Measurements from ENCODE around the gene KXD1.
A peak's percentile ranks its signal among the peaks of the same experiment; 100 is the strongest.

KXD1 gene

DNA sequence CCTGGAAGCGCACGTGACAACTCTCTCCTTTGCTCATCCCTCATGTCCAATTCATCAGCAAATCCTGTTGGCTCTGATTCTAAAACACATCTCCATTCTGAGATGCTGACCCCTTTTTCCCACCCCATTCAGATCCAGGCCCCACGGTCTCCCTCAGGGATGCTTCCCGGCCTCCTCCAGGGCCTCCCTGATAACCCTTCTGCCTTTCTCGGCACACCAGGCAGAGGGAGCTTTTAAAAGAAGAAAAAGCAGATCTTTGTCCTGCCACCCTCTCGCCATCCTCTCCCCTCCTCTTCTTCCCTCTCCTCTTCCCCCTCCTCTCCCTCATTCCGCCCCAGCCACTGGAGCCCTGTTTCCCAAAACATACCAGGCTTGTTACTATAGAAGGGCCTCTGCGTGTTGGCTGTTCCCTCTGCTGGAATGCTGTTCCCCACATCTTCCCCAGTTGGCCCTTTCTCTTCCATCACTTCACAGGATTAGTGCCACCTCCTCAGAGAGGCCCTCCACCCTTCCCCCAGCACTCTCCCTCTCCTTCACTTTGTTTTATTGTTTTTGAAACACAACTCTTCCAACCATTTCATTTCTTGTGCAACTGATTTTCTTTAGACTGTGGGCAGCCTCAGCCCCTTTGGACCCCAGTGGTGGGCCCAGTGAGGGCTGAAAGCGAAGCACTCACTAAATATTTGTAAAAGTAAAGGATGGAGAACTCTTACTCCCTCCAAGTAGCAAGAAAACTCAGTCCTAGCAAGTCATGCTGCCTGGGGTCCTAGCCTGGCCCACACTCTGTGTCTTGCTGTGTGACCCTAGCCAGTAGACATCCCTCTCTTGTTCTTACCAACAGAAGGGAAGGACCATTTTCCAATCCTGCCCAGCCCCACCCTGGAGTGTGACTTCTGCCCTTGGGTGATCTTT, 51.4 kb downstream of the KXD1 start:
- H3K36me3 ChIP-seq (ENCODE audit: insufficient read depth, low read length): no peaks in the 10 kb centered on the region
- H3K4me1 ChIP-seq (ENCODE audit: control insufficient read depth, insufficient read depth, low read length, unreplicated experiment): no peaks in the 10 kb centered on the region
- no peaks in the 10 kb centered on the region for H3K79me2 ChIP-seq (ENCODE audit: control insufficient read depth, insufficient read depth, low read length, unreplicated experiment)
- H2AFZ ChIP-seq (ENCODE audit: low read length, unreplicated experiment): no peak overlapping the region
- H3K27ac ChIP-seq (ENCODE audit: low read depth, low read length): no peak overlapping the region
- peaks cover 71% of the 10 kb centered on the region for H3K27me3 ChIP-seq (ENCODE audit: insufficient read depth, low read length)
- no peak overlapping the region for H3K4me3 ChIP-seq (ENCODE audit: low read depth, low read length)

DNA sequence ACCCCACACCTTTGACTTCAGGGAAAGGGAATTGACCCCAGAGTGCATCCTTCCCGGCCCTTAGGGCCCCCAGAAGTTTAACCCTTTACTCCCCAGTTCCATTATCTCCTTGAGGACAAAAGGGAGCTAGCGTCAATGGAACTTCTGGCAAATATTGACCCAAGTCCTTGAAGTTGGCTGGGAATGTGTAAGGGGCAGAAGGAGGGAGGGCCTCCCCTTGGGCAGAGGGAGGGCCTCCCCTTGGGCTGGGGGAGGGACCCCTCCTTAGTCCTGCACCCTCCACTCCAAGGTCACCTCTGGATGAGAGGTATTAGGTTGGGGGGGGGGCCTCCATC, 52.0 kb downstream of the KXD1 start:
- H3K27me3 ChIP-seq (ENCODE audit: insufficient read depth, low read length): peaks cover 71% of the 10 kb centered on the region
- no peaks in the 10 kb centered on the region for H3K79me2 ChIP-seq (ENCODE audit: control insufficient read depth, insufficient read depth, low read length, unreplicated experiment)
- no peaks in the 10 kb centered on the region for H3K36me3 ChIP-seq (ENCODE audit: insufficient read depth, low read length)
- no peak overlapping the region for H3K4me3 ChIP-seq (ENCODE audit: low read depth, low read length)
- H2AFZ ChIP-seq (ENCODE audit: low read length, unreplicated experiment): no peak overlapping the region
- no peaks in the 10 kb centered on the region for H3K4me1 ChIP-seq (ENCODE audit: control insufficient read depth, insufficient read depth, low read length, unreplicated experiment)
- H3K27ac ChIP-seq (ENCODE audit: low read depth, low read length): no peak overlapping the region

DNA sequence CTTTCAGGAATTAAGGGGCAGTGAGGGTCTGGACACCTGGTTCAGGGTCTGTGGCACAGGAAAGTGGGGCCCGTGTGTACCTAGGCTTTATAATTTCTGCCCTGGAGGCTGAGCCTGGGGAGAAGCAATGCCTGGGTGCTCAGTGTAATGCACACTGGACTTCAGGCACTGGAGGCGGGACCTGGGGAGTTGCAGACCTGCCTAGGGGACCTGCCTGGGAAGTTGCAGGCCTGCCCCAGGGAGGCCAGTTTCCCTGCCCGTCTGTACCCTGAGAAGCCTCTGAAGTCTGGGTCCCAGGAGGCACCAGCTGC, 52.5 kb downstream of the KXD1 start:
- no peak overlapping the region for H3K4me3 ChIP-seq (ENCODE audit: low read depth, low read length)
- no peak overlapping the region for H3K27ac ChIP-seq (ENCODE audit: low read depth, low read length)
- H3K36me3 ChIP-seq (ENCODE audit: insufficient read depth, low read length): no peaks in the 10 kb centered on the region
- peaks cover 71% of the 10 kb centered on the region for H3K27me3 ChIP-seq (ENCODE audit: insufficient read depth, low read length)
- no peaks in the 10 kb centered on the region for H3K4me1 ChIP-seq (ENCODE audit: control insufficient read depth, insufficient read depth, low read length, unreplicated experiment)
- no peaks in the 10 kb centered on the region for H3K79me2 ChIP-seq (ENCODE audit: control insufficient read depth, insufficient read depth, low read length, unreplicated experiment)
- H2AFZ ChIP-seq (ENCODE audit: low read length, unreplicated experiment): no peak overlapping the region

DNA sequence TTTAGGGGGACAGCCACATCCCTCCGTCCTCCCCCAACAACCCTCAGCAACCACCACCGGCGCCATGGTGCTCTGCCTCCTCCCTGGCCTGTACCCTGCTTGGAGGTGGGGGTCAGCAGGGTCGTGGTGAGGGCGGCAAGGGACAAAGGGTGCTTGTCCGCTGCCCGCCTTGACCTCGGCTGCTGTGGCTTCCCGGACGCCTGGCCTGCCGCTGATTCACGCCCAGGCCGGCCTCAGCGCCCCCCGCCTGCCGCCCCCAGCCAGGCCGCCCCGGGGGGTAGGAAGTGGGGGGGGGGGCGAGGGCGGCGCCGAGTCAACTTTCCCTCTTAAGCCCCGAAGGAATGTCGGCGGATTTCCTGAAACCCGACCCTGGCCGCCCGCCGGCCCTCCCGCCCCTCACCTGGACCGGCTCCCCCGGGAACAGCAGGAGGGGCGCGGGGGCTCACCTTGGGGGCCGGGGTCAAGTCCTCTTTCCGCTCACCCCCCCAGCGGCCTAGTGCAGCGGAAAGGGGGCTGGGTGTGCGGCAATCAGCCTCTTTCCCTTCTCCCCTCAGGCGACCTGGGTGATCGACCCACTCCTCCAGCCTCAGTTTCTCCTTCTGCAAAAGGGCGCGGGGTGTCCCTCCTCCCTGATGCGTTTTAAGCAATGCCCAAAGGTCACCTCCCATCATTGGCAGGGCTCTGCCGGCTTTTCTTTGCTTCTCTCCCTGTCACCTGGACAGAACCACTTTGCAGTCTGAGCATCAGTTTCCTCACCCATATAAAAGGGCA, 53.1 kb downstream of the KXD1 start:
- Histone ChIP-seq H3K4me3 (ENCODE audit: low read depth, low read length) (no peak overlapping the region), H3K27ac (ENCODE audit: low read depth, low read length) (no peak overlapping the region), H3K4me1 (ENCODE audit: control insufficient read depth, insufficient read depth, low read length, unreplicated experiment) (no peaks in the 10 kb centered on the region), H3K27me3 (ENCODE audit: insufficient read depth, low read length) (peaks cover 66% of the 10 kb centered on the region), H2AFZ (ENCODE audit: low read length, unreplicated experiment) (no peak overlapping the region), H3K79me2 (ENCODE audit: control insufficient read depth, insufficient read depth, low read length, unreplicated experiment) (no peaks in the 10 kb centered on the region), H3K36me3 (ENCODE audit: insufficient read depth, low read length) (no peaks in the 10 kb centered on the region)

DNA sequence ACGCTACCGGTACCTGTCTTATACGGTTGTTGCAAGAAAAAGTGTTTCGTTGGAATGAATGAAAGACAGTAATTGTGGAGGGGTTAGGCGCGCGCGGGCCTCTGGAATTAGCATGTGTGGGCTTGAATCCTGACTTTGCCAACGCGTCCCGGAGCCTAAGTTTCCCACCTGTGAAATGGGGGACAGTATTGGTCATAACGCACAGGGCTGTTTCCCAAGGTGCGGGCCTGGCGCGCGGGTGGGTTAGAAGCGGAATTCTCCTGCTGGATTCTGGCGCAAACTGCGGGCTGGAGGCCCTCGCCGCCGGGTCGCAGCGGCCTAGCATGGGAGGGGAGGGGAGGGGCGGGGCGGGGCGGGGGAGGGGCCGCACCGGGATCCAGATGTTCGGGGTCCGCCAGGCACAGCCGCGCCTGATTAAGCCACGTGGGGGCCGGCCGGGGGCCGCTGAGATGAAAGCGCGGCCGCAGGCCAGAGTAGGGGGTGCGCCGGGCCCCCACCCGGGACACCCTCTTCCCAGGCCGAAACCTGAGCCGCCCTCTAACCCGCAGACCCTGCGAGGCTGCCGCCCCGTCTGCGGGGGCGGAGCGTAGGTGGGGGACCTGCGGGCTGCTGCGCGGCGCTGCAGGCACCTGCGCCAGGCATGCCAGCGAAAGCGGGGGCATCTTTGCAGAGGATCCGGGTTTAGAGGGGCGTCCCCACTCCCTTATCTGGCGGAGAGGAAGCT, 53.8 kb downstream of the KXD1 start:
- no peaks in the 10 kb centered on the region for H3K36me3 ChIP-seq (ENCODE audit: insufficient read depth, low read length)
- H2AFZ ChIP-seq (ENCODE audit: low read length, unreplicated experiment): no peak overlapping the region
- H3K79me2 ChIP-seq (ENCODE audit: control insufficient read depth, insufficient read depth, low read length, unreplicated experiment): no peaks in the 10 kb centered on the region
- no peak overlapping the region for H3K27ac ChIP-seq (ENCODE audit: low read depth, low read length)
- H3K4me3 ChIP-seq (ENCODE audit: low read depth, low read length): no peak overlapping the region
- peaks cover 62% of the 10 kb centered on the region for H3K27me3 ChIP-seq (ENCODE audit: insufficient read depth, low read length)
- H3K4me1 ChIP-seq (ENCODE audit: control insufficient read depth, insufficient read depth, low read length, unreplicated experiment): no peaks in the 10 kb centered on the region

DNA sequence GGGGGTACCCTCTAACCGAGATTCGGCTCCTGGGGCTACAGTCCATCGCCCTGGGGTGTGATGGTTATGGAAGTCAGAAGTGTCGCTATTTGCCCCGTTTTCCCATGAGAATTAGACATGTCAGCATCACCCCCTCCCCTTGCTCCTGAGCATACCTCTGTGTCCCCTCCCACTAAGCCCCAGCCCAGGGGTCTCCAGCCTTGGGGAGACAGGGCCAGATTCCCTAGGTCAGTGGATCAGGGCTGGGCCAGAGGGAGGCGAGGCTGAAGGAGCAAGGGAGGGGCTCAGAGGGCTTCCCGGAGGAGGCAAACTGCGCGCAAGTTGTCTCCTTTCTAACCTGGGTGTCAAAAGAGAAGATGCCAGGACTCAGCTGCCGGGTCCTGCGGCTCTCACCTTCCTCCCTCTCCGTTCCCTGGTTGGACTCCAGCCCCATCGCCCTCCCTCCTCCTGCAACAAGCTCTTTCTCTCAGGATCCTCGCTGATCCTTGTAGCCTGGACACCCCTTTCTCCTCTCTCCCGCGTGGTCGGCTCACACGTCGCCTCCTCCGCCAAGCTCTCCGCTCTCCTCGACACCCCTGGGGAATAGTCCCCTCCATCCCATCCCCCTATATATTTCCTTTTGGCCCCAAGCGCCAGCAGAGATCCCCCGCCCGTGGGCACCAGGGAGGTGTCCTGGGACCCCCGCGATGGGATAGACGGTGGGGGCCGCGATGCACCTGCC, 54.5 kb downstream of the KXD1 start:
- peak overlapping the region; percentile 76 for H3K4me3 ChIP-seq (ENCODE audit: low read depth, low read length)
- H3K4me1 ChIP-seq (ENCODE audit: control insufficient read depth, insufficient read depth, low read length, unreplicated experiment): no peaks in the 10 kb centered on the region
- no peak overlapping the region for H3K27ac ChIP-seq (ENCODE audit: low read depth, low read length)
- no peak overlapping the region for H2AFZ ChIP-seq (ENCODE audit: low read length, unreplicated experiment)
- H3K27me3 ChIP-seq (ENCODE audit: insufficient read depth, low read length): peaks cover 61% of the 10 kb centered on the region
- no peaks in the 10 kb centered on the region for H3K79me2 ChIP-seq (ENCODE audit: control insufficient read depth, insufficient read depth, low read length, unreplicated experiment)
- H3K36me3 ChIP-seq (ENCODE audit: insufficient read depth, low read length): no peaks in the 10 kb centered on the region

DNA sequence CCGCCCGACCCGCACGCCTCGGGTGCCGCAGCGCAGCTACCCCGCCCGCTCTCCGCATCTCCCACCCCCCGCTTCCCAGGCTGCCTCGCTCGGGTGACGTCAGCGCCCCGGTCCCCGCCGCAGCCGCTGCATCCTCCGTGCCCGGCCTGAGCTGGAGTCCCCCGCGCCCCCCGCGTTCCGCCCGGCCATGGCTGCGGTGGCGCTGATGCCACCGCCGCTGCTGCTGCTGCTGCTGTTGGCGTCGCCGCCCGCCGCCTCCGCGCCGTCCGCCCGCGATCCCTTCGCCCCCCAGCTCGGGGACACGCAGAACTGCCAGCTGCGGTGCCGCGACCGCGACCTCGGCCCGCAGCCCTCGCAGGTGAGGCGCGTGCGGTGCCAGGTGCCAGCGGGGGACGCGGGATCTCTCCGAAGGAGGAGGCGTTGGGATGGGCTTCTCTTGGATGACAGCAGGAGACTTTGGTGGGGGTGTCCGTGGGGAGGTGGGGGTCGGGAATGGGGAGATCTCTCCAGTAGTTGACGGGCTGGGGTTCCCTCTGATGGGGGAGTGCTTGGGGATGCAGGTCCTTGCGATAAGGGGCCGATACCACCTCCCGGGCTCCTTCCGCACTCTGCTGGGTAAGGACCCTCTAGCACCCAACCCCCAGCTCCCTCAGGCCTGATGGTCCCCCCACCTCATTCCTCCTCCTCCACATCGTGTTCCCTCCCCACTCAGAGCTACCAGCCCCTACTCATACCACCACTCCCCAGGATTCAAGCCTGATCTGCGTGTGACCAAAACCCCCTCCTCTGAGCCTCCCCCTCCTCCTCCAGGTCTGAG, 55.3 kb downstream of the KXD1 start, which contains the start of gene TMEM59L:
TMEM59L (plus strand) TSS at position 99 of the 817 bp plus-strand sequence; CDS start at position 188, 89 bp downstream.
- H3K36me3 ChIP-seq (ENCODE audit: insufficient read depth, low read length): no peaks in the 10 kb centered on the region
- no peaks in the 10 kb centered on the region for H3K4me1 ChIP-seq (ENCODE audit: control insufficient read depth, insufficient read depth, low read length, unreplicated experiment)
- H3K4me3 ChIP-seq (ENCODE audit: low read depth, low read length): peak within 1 kb of the TSS; percentile 76
- peaks cover 54% of the 10 kb centered on the region for H3K27me3 ChIP-seq (ENCODE audit: insufficient read depth, low read length)
- H3K27ac ChIP-seq (ENCODE audit: low read depth, low read length): no peak within 1 kb of the TSS
- no peaks in the 10 kb centered on the region for H3K79me2 ChIP-seq (ENCODE audit: control insufficient read depth, insufficient read depth, low read length, unreplicated experiment)
- H2AFZ ChIP-seq (ENCODE audit: low read length, unreplicated experiment): no peak within 1 kb of the TSS

DNA sequence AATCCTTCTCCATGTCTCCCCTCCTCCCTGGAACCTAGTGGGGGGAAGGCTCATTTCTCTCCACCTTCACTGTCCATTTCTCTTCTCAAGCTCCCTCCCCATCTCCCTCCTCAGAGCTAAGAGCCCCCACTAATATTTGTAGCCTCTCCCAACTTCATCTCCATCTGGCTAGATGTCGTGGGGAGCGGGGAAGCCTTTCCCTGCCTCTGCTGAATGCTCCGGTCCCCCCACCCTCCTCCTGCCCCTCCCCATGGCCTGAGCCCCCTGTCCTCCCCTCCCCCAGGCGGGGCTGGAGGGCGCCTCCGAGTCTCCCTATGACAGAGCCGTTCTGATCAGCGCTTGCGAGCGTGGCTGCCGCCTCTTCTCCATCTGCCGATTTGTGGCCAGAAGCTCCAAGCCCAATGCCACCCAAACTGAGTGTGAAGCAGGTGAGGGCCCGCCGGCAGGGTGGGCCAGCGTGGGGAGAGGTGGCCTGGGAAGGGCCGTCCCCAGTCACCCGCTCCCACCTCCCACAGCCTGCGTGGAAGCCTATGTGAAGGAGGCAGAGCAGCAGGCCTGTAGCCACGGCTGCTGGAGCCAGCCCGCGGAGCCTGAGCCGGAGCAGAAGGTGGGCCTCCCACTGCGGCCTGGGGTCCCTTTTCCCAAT, 56.0 kb downstream of the KXD1 start:
- Histone ChIP-seq H2AFZ (ENCODE audit: low read length, unreplicated experiment) (no peak overlapping the region), H3K4me1 (ENCODE audit: control insufficient read depth, insufficient read depth, low read length, unreplicated experiment) (no peaks in the 10 kb centered on the region), H3K79me2 (ENCODE audit: control insufficient read depth, insufficient read depth, low read length, unreplicated experiment) (no peaks in the 10 kb centered on the region), H3K27me3 (ENCODE audit: insufficient read depth, low read length) (peaks cover 46% of the 10 kb centered on the region), H3K27ac (ENCODE audit: low read depth, low read length) (no peak overlapping the region), H3K4me3 (ENCODE audit: low read depth, low read length) (no peak overlapping the region), H3K36me3 (ENCODE audit: insufficient read depth, low read length) (no peaks in the 10 kb centered on the region)

DNA sequence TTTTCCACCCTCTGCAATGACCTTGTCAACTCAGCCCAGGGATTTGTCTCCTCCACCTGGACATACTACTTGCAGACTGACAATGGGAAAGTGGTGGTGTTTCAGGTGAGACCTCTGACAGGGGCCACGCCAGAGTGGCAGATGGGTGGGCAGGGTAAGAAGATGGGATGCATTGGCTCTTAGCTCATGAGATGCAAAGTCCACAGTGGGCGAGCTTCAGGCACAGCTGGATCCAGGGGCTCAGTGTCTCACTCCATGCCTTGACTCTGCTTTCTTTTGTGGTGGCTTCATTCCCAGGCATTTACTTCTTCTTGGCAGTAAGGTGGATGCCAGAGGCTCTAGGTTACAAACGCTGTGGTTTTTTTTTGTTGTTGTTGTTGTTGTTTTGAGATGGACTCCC, 58.4 kb downstream of the KXD1 start:
- no peak overlapping the region for H2AFZ ChIP-seq (ENCODE audit: low read length, unreplicated experiment)
- peaks cover 25% of the 10 kb centered on the region for H3K27me3 ChIP-seq (ENCODE audit: insufficient read depth, low read length)
- no peak overlapping the region for H3K4me3 ChIP-seq (ENCODE audit: low read depth, low read length)
- no peaks in the 10 kb centered on the region for H3K36me3 ChIP-seq (ENCODE audit: insufficient read depth, low read length)
- no peaks in the 10 kb centered on the region for H3K4me1 ChIP-seq (ENCODE audit: control insufficient read depth, insufficient read depth, low read length, unreplicated experiment)
- H3K79me2 ChIP-seq (ENCODE audit: control insufficient read depth, insufficient read depth, low read length, unreplicated experiment): no peaks in the 10 kb centered on the region
- no peak overlapping the region for H3K27ac ChIP-seq (ENCODE audit: low read depth, low read length)
